ENCODE measurements around the gene NDUFAF4.
"Not testable (repeated sequence)": the region's sequence is repeated elsewhere in the genome, so short reads cannot be mapped to it uniquely, and the experiment has no call there.

NDUFAF4 gene

GRCh38 chr6:96898241-96898851 is 655 bp upstream of the NDUFAF4 start:
- DNase-seq, result no peak

- no peak for DNase-seq
Measured at GRCh38 chr6:96889146-96889545, 8.5 kb downstream of the NDUFAF4 start.

GRCh38 chr6:96888745-96889144 is 8.9 kb downstream of the NDUFAF4 start:
- no peak for DNase-seq

- no peak for DNase-seq
Measured at GRCh38 chr6:96886519-96886918, 11.2 kb downstream of the NDUFAF4 start.

GRCh38 chr6:96885187-96885631 is 12.5 kb downstream of the NDUFAF4 start:
- not testable (repeated sequence) for DNase-seq

GRCh38 chr6:96878143-96878542 is 19.5 kb downstream of the NDUFAF4 start:
- no peak for DNase-seq

GRCh38 chr6:96876886-96877545 is 20.7 kb downstream of the NDUFAF4 start:
- no peak for DNase-seq

GRCh38 chr6:96872976-96873375 is 24.7 kb downstream of the NDUFAF4 start:
- DNase-seq, result no peak

GRCh38 chr6:96865055-96865405 is 32.7 kb downstream of the NDUFAF4 start:
- DNase-seq, result no peak

- no peak for DNase-seq
Measured at GRCh38 chr6:96864216-96865054, 33.3 kb downstream of the NDUFAF4 start.

- no peak for DNase-seq
Measured at GRCh38 chr6:96862560-96862959, 35.1 kb downstream of the NDUFAF4 start.

GRCh38 chr6:96861588-96861987 is 36.1 kb downstream of the NDUFAF4 start:
- DNase-seq, result no peak

GRCh38 chr6:96856856-96857255 is 40.8 kb downstream of the NDUFAF4 start:
- no peak for DNase-seq

GRCh38 chr6:96853083-96853482 is 44.6 kb downstream of the NDUFAF4 start:
- no peak for DNase-seq

GRCh38 chr6:96852605-96853004 is 45.1 kb downstream of the NDUFAF4 start:
- no peak for DNase-seq

GRCh38 chr6:96851858-96852257 is 45.8 kb downstream of the NDUFAF4 start:
- DNase-seq, result no peak

GRCh38 chr6:96849615-96850014 is 48.1 kb downstream of the NDUFAF4 start:
- DNase-seq, result no peak

GRCh38 chr6:96844530-96844929 is 53.2 kb downstream of the NDUFAF4 start:
- DNase-seq, result no peak

- no peak for DNase-seq
Measured at GRCh38 chr6:96841345-96841744, 56.3 kb downstream of the NDUFAF4 start.
